OCI-LY3 (cell line): Measurements from ENCODE around the gene MYG1.

Experiments
- H2AFZ ChIP-seq: fragments of 200-600, 300-600 bp; shearing (Covaris generic); 2 replicates; pipeline ENCODE4 v1.6.0; 2014; ENCODE audit warnings: antibody characterized with exemption, low read depth, low read length
- H3K27ac ChIP-seq: fragments of 200-600, 300-600 bp; sonication (generic); 2 replicates; pipeline ENCODE4 v1.5.1; 2014; ENCODE audit warnings: mild to moderate bottlenecking, low read length, moderate library complexity, mixed read lengths
- H3K27me3 ChIP-seq: fragments of 200-600, 300-600 bp; sonication (generic); 2 replicates; pipeline ENCODE4 v1.6.1; 2014; ENCODE audit warnings: low read depth, low read length, mixed read lengths
- H3K36me3 ChIP-seq: fragments of 200-600, 300-600 bp; sonication (generic); replicated peaks from 2 replicates; pipeline ENCODE3; 2014; ENCODE audit warnings: low read depth, low read length, mixed read lengths
- H3K4me1 ChIP-seq: fragments of 300-600, 200-600 bp; sonication (generic); 2 replicates; pipeline ENCODE4 v1.6.1; 2014; ENCODE audit warnings: low read length, mixed read lengths
- H3K4me2 ChIP-seq: fragments of 200-600, 300-600 bp; sonication (generic); 2 replicates; pipeline ENCODE4 v1.6.1; 2014; ENCODE audit warnings: low read length, mixed read lengths
- H3K4me3 ChIP-seq: fragments of 300-600, 200-600 bp; sonication (generic); 2 replicates; pipeline ENCODE4 v1.5.1; 2014; ENCODE audit warnings: antibody characterized with exemption, mild to moderate bottlenecking, low read length, moderate library complexity
- H3K79me2 ChIP-seq: fragments of 300-600, 200-600 bp; shearing (Covaris generic); 2 replicates; pipeline ENCODE4 v1.6.1; 2014; ENCODE audit warnings: mild to moderate bottlenecking, low read length, mixed read lengths
- H3K9ac ChIP-seq: fragments of 300-600, 200-600 bp; shearing (Covaris generic); 2 replicates; pipeline ENCODE4 v1.6.0; 2014; ENCODE audit warnings: mild to moderate bottlenecking, low read length, moderate library complexity
- H3K9me3 ChIP-seq: fragments of 200-600, 300-600 bp; shearing (Covaris generic); 2 replicates; pipeline ENCODE4 v1.6.1; 2014; ENCODE audit warnings: low read length, mixed read lengths; ENCODE audit not compliant: insufficient read depth
- H4K20me1 ChIP-seq: fragments of 200-600, 300-600 bp; sonication (generic); 2 replicates; pipeline ENCODE4 v1.6.1; 2016; ENCODE audit warnings: low read length, mixed read lengths; ENCODE audit not compliant: insufficient read depth
- EZH2phosphoT487 ChIP-seq: fragments of 200-600 bp; shearing (Covaris generic); IDR thresholded peaks from 2 replicates; pipeline ENCODE4 v1.6.1; 2018; ENCODE audit warnings: antibody characterized with exemption, mixed run types, low read depth
- TF ChIP-seq, protein P1 (sequence below): fragments of 200-600, 300-600 bp; sonication (generic); IDR thresholded peaks from 2 replicates; pipeline ENCODE4 v1.5.1; 2014; ENCODE audit warnings: antibody characterized with exemption, low read length, low read depth

MYG1 gene

DNA sequence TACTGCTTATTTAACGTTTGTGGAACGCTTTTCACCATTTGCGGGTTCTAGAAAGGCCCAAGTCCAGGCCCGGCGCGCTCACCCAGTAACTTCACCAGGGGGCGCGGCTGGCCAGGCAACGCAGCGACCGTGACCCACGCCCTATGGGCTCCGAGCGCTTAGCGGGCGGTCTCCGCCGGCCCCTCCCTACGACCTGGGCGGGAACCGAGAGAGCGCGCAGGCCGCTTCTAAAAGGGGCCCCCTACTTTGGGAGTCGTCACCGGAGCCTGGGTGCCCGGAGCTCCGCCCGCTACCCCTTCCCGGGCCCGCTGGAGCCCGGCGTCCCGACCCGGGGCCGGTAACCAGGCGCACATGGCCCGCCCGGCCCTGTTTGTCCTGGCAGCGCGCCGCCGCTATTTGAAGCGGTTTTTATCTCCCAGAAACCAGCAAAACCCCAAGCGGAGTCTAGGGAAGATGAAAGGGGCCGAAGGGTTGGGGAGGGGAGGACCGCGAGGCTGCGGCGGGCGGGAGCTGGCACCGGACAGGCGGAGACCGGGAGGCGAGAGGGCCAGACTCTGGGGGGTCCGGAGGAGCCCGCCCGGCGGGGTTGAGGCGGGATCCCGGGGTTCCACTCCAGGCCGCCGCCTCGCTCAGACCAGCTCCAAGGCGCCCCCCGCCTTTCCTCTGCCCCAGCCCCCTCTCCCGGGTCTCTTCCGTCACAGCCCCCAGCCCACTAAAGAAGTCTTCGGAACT, 25.4 kb downstream of the MYG1 start:
- Histone ChIP-seq H3K9ac (peak overlapping the region; percentile 94), H3K4me1 (peaks cover 25% of the 10 kb centered on the region), H3K79me2 (peaks cover 7% of the 10 kb centered on the region), H4K20me1 (no peaks in the 10 kb centered on the region), H3K27me3 (peaks cover 18% of the 10 kb centered on the region), H3K36me3 (no peaks in the 10 kb centered on the region), H3K27ac (peak overlapping the region; percentile 75), H3K4me2 (peak overlapping the region; percentile 73), H3K9me3 (no peaks in the 10 kb centered on the region), H2AFZ (peak overlapping the region; percentile 60), H3K4me3 (peak overlapping the region; percentile 86)
- TF ChIP-seq, protein P1, sequence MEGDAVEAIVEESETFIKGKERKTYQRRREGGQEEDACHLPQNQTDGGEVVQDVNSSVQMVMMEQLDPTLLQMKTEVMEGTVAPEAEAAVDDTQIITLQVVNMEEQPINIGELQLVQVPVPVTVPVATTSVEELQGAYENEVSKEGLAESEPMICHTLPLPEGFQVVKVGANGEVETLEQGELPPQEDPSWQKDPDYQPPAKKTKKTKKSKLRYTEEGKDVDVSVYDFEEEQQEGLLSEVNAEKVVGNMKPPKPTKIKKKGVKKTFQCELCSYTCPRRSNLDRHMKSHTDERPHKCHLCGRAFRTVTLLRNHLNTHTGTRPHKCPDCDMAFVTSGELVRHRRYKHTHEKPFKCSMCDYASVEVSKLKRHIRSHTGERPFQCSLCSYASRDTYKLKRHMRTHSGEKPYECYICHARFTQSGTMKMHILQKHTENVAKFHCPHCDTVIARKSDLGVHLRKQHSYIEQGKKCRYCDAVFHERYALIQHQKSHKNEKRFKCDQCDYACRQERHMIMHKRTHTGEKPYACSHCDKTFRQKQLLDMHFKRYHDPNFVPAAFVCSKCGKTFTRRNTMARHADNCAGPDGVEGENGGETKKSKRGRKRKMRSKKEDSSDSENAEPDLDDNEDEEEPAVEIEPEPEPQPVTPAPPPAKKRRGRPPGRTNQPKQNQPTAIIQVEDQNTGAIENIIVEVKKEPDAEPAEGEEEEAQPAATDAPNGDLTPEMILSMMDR: peak; percentile 76
- TF ChIP-seq EZH2phosphoT487: no peak

- no peaks in the 10 kb centered on the region for H3K36me3 ChIP-seq
- peak overlapping the region; percentile 86 for H3K4me3 ChIP-seq
- peaks cover 4% of the 10 kb centered on the region for H3K79me2 ChIP-seq
- peak overlapping the region; percentile 94 for H3K9ac ChIP-seq
- peaks cover 21% of the 10 kb centered on the region for H3K4me1 ChIP-seq
- H2AFZ ChIP-seq: no peak overlapping the region
- no peaks in the 10 kb centered on the region for H3K9me3 ChIP-seq
- H3K27ac ChIP-seq: peak overlapping the region; percentile 75
- H3K27me3 ChIP-seq: peaks cover 19% of the 10 kb centered on the region
- H4K20me1 ChIP-seq: no peaks in the 10 kb centered on the region
- peak overlapping the region; percentile 73 for H3K4me2 ChIP-seq
- TF ChIP-seq, protein P1: no peak
- no peak for TF ChIP-seq EZH2phosphoT487
These were observed 26.1 kb downstream of the MYG1 start for GRCh38 chr12:53325511-53326061.

DNA sequence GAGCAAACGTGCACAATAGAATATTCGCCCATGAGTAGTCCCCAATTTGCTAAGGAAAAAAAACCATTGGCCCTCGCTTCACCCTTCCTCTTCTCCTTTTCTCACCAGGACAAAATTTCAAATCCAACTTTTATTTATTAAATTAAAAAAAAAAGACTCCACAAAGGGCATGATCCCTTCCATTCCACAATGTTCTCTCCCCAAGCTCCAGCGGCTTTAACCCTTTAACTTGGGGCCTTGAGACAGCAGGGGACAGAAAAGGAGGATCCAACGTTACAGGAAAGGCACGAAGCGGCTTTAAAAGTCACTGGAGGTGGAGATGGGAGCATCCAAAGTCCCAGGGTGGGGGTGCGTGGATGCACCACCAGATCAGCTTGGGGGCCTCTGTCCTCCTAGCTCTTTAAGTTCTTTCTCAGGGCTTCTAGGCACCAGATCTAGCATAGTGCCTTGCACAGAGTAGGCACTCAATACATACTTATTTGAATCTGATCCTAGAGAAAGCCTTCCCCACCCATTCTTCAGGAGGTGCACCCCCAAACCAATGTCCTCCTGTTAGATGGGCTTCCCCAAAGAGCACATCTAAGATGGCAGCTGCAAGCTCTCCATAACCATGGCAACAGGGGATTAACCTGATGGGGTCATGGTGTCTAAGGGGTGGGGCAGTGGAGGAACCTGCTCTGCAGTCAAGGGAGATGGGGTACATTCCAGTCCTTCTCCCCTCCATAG, 27.1 kb downstream of the MYG1 start:
- no peak for TF ChIP-seq EZH2phosphoT487
- TF ChIP-seq, protein P1: no peak
- Histone ChIP-seq H3K4me1 (peaks cover 18% of the 10 kb centered on the region), H3K4me2 (peak overlapping the region; percentile 73), H3K27ac (no peak overlapping the region), H3K9me3 (no peaks in the 10 kb centered on the region), H3K27me3 (peaks cover 23% of the 10 kb centered on the region), H3K9ac (no peak overlapping the region), H2AFZ (no peak overlapping the region), H3K4me3 (peak overlapping the region; percentile 86), H3K79me2 (no peaks in the 10 kb centered on the region), H3K36me3 (no peaks in the 10 kb centered on the region), H4K20me1 (no peaks in the 10 kb centered on the region)

DNA sequence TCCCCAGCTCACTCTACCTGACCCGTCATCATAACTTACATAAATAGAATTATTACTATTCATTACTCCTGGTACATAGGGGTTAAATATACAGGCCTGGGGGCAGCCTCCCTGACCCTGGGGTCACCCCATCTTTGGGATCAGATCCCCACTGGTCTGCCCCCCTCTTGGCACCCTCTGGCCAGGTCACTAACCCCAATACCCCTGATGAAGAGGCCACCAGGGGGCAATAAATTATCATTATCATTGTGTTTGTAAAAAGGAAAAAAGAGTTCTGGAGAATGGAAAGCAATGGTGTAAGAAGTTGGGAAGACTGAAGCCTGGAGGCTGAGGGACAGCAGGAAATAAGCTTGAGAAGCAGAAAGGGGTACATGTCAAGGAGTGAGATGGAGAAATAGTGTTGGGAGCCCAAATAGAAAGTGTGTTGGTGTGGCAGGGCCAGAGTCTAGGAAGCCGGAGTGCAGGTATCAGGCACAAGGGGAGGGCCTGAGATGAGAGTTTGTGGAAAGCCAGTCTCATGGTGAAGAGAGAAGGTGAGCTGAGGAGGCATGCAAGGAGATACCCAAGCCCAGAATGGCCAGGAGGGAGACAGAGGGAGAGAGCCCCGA, 28.0 kb downstream of the MYG1 start:
- no peak overlapping the region for H3K4me2 ChIP-seq
- TF ChIP-seq EZH2phosphoT487: no peak
- TF ChIP-seq, protein P1: peak; percentile 52
- no peak overlapping the region for H3K9ac ChIP-seq
- H3K27me3 ChIP-seq: peaks cover 23% of the 10 kb centered on the region
- no peaks in the 10 kb centered on the region for H4K20me1 ChIP-seq
- H2AFZ ChIP-seq: no peak overlapping the region
- no peak overlapping the region for H3K27ac ChIP-seq
- no peaks in the 10 kb centered on the region for H3K9me3 ChIP-seq
- no peaks in the 10 kb centered on the region for H3K79me2 ChIP-seq
- H3K4me3 ChIP-seq: no peak overlapping the region
- peaks cover 15% of the 10 kb centered on the region for H3K4me1 ChIP-seq
- no peaks in the 10 kb centered on the region for H3K36me3 ChIP-seq
